Keratinocyte (primary cell): ENCODE data around the gene TOMM20. TPM values are rescaled to one million over a fixed set of nuclear protein-coding genes. Genes with fewer than 3 reads are reported as not detected.

Source experiments
- DNase-seq: peaks from one replicate; pipeline ENCODE4 v3.0.0-alpha.2; 2011; ENCODE audit warnings: low read depth, missing footprints, low spot score
- FAIRE-seq: peaks from 2 replicates; lab custom pipeline; 2011; peaks lifted over from hg19 to GRCh38; lab: Jason Lieb, UNC
- H2AFZ ChIP-seq: 2 replicates; pipeline ENCODE4 v1.6.0; 2012; ENCODE audit warnings: low read length, control low read depth, inconsistent platforms; ENCODE audit not compliant: control insufficient read depth
- H3K27ac ChIP-seq: 2 replicates; pipeline ENCODE4 v1.5.1; 2011; ENCODE audit warnings: low read length; ENCODE audit not compliant: control insufficient read depth, insufficient read depth
- H3K27me3 ChIP-seq: 3 replicates; pipeline ENCODE4 v1.6.0; 2011; ENCODE audit warnings: low read length; ENCODE audit not compliant: control insufficient read depth, insufficient read depth; ENCODE audit errors: extremely low read depth
- H3K36me3 ChIP-seq, 2 experiments: 2 replicates in 1 of 2; 3 replicates in 1 of 2; pipeline ENCODE4 v1.5.1; 2011; ENCODE audit warnings: low read length in 2 of 2, mild to moderate bottlenecking in 1 of 2; ENCODE audit not compliant: control insufficient read depth in 2 of 2, insufficient read depth in 2 of 2; ENCODE audit errors: extremely low read depth in 1 of 2
- H3K4me1 ChIP-seq: 3 replicates; pipeline ENCODE4 v1.5.1; 2011; ENCODE audit warnings: low read length; ENCODE audit not compliant: control insufficient read depth, insufficient read depth; ENCODE audit errors: extremely low read depth
- H3K4me2 ChIP-seq: 3 replicates; pipeline ENCODE4 v1.6.0; 2011; ENCODE audit warnings: low read depth, low read length; ENCODE audit not compliant: control insufficient read depth, insufficient read depth; ENCODE audit errors: extremely low read depth
- H3K4me3 ChIP-seq, 3 experiments: fragments of 200-600 bp in 1 of 3; sonication (generic) in 1 of 3; 2 replicates in 2 of 3; 3 replicates in 1 of 3; pipeline ENCODE4 v1.5.1; 2011 to 2016; ENCODE audit warnings: low read length in 3 of 3, mild to moderate bottlenecking in 3 of 3, control low read depth in 2 of 3, inconsistent platforms in 1 of 3, low read depth in 1 of 3, mixed read lengths in 1 of 3, mixed run types in 1 of 3, moderate library complexity in 1 of 3; ENCODE audit not compliant: control insufficient read depth in 2 of 3, insufficient read depth in 2 of 3; ENCODE audit errors: extremely low read depth in 1 of 3
- H3K79me2 ChIP-seq: 2 replicates; pipeline ENCODE4 v1.6.0; 2012; ENCODE audit warnings: low read length; ENCODE audit not compliant: control insufficient read depth, insufficient read depth
- H3K9ac ChIP-seq: 3 replicates; pipeline ENCODE4 v1.6.0; 2011; ENCODE audit warnings: low read length; ENCODE audit not compliant: control insufficient read depth, insufficient read depth; ENCODE audit errors: extremely low read depth
- H3K9me1 ChIP-seq: 3 replicates; pipeline ENCODE4 v1.6.0; 2011; ENCODE audit warnings: low read length; ENCODE audit not compliant: control insufficient read depth, insufficient read depth; ENCODE audit errors: extremely low read depth
- H3K9me3 ChIP-seq: 2 replicates; pipeline ENCODE4 v1.5.1; 2012; ENCODE audit warnings: low read depth, low read length; ENCODE audit not compliant: control insufficient read depth
- H4K20me1 ChIP-seq: 3 replicates; pipeline ENCODE4 v1.6.0; 2011; ENCODE audit warnings: low read length; ENCODE audit not compliant: control insufficient read depth, insufficient read depth; ENCODE audit errors: extremely low read depth
- CTCF ChIP-seq, 3 experiments: IDR thresholded peaks in 1 of 3; conservative IDR thresholded peaks in 1 of 3; optimal IDR thresholded peaks in 1 of 3; 2 replicates in 2 of 3; 3 replicates in 1 of 3; pipeline versions ENCODE3 to v1.5.1; 2011; ENCODE audit warnings: low read length in 3 of 3, mild to moderate bottlenecking in 3 of 3, moderate library complexity in 2 of 3, control low read depth in 1 of 3, inconsistent platforms in 1 of 3; ENCODE audit not compliant: insufficient read depth in 2 of 3; ENCODE audit errors: extremely low read depth in 1 of 3
- EZH2 ChIP-seq: IDR thresholded peaks from one replicate; pipeline ENCODE4 v1.6.1; 2012; ENCODE audit warnings: inconsistent platforms, mild to moderate bottlenecking, low read length, moderate library complexity
- dilution Hi-C: fragments of 300-500 bp; cut with MboI; formaldehyde crosslinking; loops from one replicate; pipeline ENCODE4 v1.7.0; 2020; ENCODE audit warnings: low sequenced_read_pairs; ENCODE audit not compliant: extremely low pct_ligation_motif_present
- polyA plus RNA-seq, 5 experiments: library from polyadenylated mRNA; depleted of rRNA in 3 of 5; stranded (reverse) in 3 of 5; stranded (forward) in 1 of 5; unstranded in 1 of 5; fragments of >200 nt; gene quantifications; 1 replicate in 1 of 5; 2 replicates in 3 of 5; 3 replicates in 1 of 5; pipeline versions ENCODE4 v1.2.1 to v1.2.3, GENCODE V29; 2011 to 2012; ENCODE audit warnings: missing spikeins in 2 of 5, low read depth in 1 of 5, low replicate concordance in 1 of 5

TOMM20 gene
- polyA plus RNA-seq, 1 donor (not counting 4 experiments of a cell fraction or from before 2014, with no cell fraction given) = 140 TPM

DNA sequence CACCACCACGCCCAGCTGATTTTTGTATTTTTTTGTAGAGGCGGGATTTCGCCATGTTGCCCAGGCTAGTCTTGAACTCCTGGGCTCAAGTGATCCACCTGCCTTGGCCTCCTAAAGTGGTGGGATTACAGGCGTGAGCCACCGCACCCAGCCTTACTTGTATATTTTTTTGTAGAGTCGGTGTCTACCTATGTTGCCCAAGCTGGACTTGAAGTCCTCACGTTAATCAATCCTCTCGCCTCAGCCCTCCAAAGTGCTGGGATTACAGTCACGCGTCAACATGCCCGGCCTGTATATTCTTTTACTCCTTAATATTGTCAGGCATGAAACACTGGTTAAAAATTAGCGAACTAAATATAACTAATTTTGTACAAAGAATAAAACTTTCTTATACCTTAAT lies 5.5 kb upstream of the TOMM20 start:
- TF ChIP-seq CTCF (optimal IDR thresholded peaks at IDR 0.05 in 1 of 3, IDR thresholded peaks at IDR 0.05 in 1 of 3, conservative IDR thresholded peaks at IDR 0.05 in 1 of 3; ENCODE audit: extremely low read depth in 1 of 3, insufficient read depth in 2 of 3, low read length in 3 of 3) = no peak
- TF ChIP-seq EZH2 = no peak
- Histone ChIP-seq H2AFZ (no peak overlapping the region), H3K79me2 (no peaks in the 10 kb centered on the region), H3K36me3 (peaks cover 31 to 42% of the 10 kb centered on the region in 2 experiments), H3K4me3 (no peak overlapping the region), H3K27me3 (no peaks in the 10 kb centered on the region), H3K9ac (no peak overlapping the region), H3K27ac (no peak overlapping the region), H3K4me1 (peaks cover under 1% of the 10 kb centered on the region), H3K9me3 (no peaks in the 10 kb centered on the region), H3K9me1 (no peaks in the 10 kb centered on the region), H4K20me1 (no peaks in the 10 kb centered on the region), H3K4me2 (no peak overlapping the region)
- dilution Hi-C loops = no loop called here
- FAIRE-seq (no peak), DNase-seq (no peak)

- H3K9me3 ChIP-seq = no peaks in the 10 kb centered on the region
- no peak overlapping the region for H3K4me3 ChIP-seq
- no peak overlapping the region for H3K9ac ChIP-seq
- H2AFZ ChIP-seq = no peak overlapping the region
- peaks cover 27 to 42% of the 10 kb centered on the region in 2 experiments for H3K36me3 ChIP-seq
- TF ChIP-seq CTCF (optimal IDR thresholded peaks at IDR 0.05 in 1 of 3, IDR thresholded peaks at IDR 0.05 in 1 of 3, conservative IDR thresholded peaks at IDR 0.05 in 1 of 3; ENCODE audit: extremely low read depth in 1 of 3, insufficient read depth in 2 of 3, low read length in 3 of 3) = no peak
- no peak for TF ChIP-seq EZH2
- H3K4me2 ChIP-seq = no peak overlapping the region
- DNase-seq (no peak), FAIRE-seq (no peak)
- no peak overlapping the region for H3K27ac ChIP-seq
- no peaks in the 10 kb centered on the region for H3K9me1 ChIP-seq
- H3K27me3 ChIP-seq = no peaks in the 10 kb centered on the region
- dilution Hi-C loops = no loop called here
- no peaks in the 10 kb centered on the region for H4K20me1 ChIP-seq
- peaks cover 4% of the 10 kb centered on the region for H3K4me1 ChIP-seq
- peaks cover 6% of the 10 kb centered on the region for H3K79me2 ChIP-seq
Observed at GRCh38 chr1:235133086-235133485, 4.4 kb upstream of the TOMM20 start.
